ENCODE data around the gene ZAP70.

The ZAP70 gene

DNA sequence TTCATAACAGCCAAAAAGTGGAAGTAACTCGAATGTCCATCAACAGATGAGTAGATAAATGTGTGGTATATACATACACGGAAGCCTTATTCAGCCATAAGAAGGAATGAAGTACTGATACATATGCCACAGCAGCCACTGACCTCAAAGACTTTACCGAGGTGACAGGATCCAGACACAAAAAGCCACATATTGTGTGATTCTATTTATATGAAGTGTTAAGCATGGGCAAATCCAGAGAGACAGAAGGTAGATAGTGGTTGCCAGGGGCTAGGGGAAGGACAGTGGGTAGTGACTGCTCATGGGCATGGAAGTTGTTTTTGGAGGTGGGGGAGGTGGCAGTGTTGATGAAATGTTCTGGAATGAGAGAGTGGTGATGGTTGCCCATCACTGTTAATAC, 33.9 kb downstream of the ZAP70 start:
- Histone ChIP-seq H3K9ac (ENCODE audit: insufficient read length) (no peak overlapping the region), H3K4me3 (no peak overlapping the region), H3K27ac (no peak overlapping the region), H3K36me3 (ENCODE audit: insufficient read depth, low read length) (no peaks in the 10 kb centered on the region), H3K9me3 (ENCODE audit: low read depth, low read length) (no peaks in the 10 kb centered on the region)
- DNase-seq (ENCODE audit: low read depth, low spot score) = no peak
- no peak for TF ChIP-seq POLR2AphosphoS5 (IDR thresholded peaks at IDR 0.05; ENCODE audit: borderline replicate concordance, low read depth, low read length)
- no peak for TF ChIP-seq EZH2 (IDR thresholded peaks at IDR 0.05)
- no peak for TF ChIP-seq FOXP2 (optimal IDR thresholded peaks at IDR 0.05; ENCODE audit: control extremely low read depth, extremely low read length, insufficient read depth)

DNA sequence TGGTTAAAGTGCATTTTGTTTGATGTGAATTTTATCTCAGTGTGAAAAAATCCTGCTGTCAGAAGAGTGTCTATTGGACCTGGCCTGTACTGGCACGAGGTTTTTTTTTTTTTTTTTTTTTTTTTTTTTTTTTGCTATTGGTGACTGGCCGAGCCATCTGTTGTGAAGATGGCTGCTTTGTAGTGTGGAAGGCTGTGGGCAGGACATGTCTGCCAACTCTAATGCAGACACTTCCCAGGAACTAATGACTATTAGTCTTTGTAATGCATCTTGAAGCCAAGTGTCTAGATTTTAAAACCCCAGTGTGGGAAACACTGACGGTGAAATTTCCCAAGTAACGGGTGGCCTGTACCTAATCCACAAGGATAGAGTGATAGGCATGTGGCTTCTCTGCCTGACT, 34.3 kb downstream of the ZAP70 start:
- H3K4me3 ChIP-seq = no peak overlapping the region
- DNase-seq (ENCODE audit: low read depth, low spot score) = no peak
- TF ChIP-seq EZH2 (IDR thresholded peaks at IDR 0.05) (no peak), POLR2AphosphoS5 (IDR thresholded peaks at IDR 0.05; ENCODE audit: borderline replicate concordance, low read depth, low read length) (no peak), FOXP2 (optimal IDR thresholded peaks at IDR 0.05; ENCODE audit: control extremely low read depth, extremely low read length, insufficient read depth) (no peak)
- H3K9me3 ChIP-seq (ENCODE audit: low read depth, low read length) = no peaks in the 10 kb centered on the region
- no peak overlapping the region for H3K9ac ChIP-seq (ENCODE audit: insufficient read length)
- H3K27ac ChIP-seq = no peak overlapping the region
- H3K36me3 ChIP-seq (ENCODE audit: insufficient read depth, low read length) = no peaks in the 10 kb centered on the region

DNA sequence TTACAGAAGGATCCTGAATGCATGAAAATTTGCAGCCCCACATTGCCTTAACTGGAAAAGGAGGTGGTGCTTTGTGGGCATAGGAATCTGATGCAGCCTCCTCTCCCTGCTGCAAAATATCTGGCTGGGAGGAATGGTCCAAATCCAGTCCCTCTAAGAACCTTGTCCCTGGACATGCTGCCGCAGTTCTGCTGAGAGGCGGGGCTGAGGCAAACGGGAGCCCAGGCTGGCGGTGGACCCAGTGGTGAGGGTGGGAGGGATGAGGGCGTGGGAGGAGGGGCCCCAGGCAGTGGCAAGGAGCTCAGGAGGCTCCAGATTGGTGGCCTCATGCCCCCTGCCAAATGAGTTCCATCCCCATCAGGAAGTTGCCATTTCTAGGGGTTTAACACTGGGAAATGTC, 36.2 kb downstream of the ZAP70 start:
- Histone ChIP-seq H3K36me3 (ENCODE audit: insufficient read depth, low read length) (no peaks in the 10 kb centered on the region), H3K27ac (no peak overlapping the region), H3K9me3 (ENCODE audit: low read depth, low read length) (no peaks in the 10 kb centered on the region), H3K9ac (ENCODE audit: insufficient read length) (no peak overlapping the region), H3K4me3 (no peak overlapping the region)
- no peak for DNase-seq (ENCODE audit: low read depth, low spot score)
- TF ChIP-seq FOXP2 (optimal IDR thresholded peaks at IDR 0.05; ENCODE audit: control extremely low read depth, extremely low read length, insufficient read depth) (no peak), POLR2AphosphoS5 (IDR thresholded peaks at IDR 0.05; ENCODE audit: borderline replicate concordance, low read depth, low read length) (no peak), EZH2 (IDR thresholded peaks at IDR 0.05) (no peak)

DNA sequence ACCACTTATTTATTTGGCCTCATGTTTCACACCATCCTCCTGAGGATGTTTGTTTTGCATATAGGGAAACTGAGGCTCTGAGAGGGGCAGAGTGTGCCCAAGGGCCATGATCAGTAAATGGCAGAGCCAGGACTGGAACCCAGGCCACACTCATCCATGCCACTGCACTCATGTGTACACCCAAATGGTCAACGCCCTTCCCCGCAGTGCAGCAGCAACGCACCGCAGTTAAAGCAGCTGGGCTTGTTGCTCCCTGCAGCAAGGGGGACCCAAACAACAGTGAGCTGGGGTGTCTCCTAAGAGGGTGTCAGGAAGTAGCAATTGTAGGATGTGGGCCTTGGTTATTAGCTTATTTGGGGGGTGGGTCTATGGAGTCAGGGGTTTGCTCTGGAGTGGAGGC, 36.6 kb downstream of the ZAP70 start:
- no peak overlapping the region for H3K27ac ChIP-seq

DNA sequence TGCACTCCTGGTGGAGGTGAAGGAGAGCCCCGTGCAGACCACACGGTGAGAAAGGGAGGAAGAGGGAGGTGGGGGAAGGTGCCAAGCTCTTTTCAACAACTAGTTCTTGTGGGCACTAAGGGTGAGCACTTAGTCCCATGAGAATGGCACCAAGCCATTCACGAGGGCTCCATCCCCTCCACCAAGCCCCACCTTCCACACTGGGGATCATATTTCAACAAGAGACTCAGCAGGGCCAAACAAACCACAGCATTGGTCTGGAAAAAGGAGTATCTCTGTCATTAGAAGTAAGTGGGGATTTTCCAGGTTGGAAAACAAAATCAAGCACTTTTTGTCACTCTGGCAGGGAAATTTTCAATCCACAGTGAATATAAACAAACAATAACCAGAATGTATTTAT, 38.4 kb downstream of the ZAP70 start:
- no peak overlapping the region for H3K27ac ChIP-seq

More for the DNA sequence above, 36.6 kb downstream of the ZAP70 start:
- H3K4me3 ChIP-seq = no peak overlapping the region
- no peak overlapping the region for H3K9ac ChIP-seq (ENCODE audit: insufficient read length)
- TF ChIP-seq POLR2AphosphoS5 (IDR thresholded peaks at IDR 0.05; ENCODE audit: borderline replicate concordance, low read depth, low read length) (no peak), EZH2 (IDR thresholded peaks at IDR 0.05) (no peak), FOXP2 (optimal IDR thresholded peaks at IDR 0.05; ENCODE audit: control extremely low read depth, extremely low read length, insufficient read depth) (no peak)
- no peaks in the 10 kb centered on the region for H3K36me3 ChIP-seq (ENCODE audit: insufficient read depth, low read length)
- DNase-seq (ENCODE audit: low read depth, low spot score) = no peak
- no peaks in the 10 kb centered on the region for H3K9me3 ChIP-seq (ENCODE audit: low read depth, low read length)

DNA sequence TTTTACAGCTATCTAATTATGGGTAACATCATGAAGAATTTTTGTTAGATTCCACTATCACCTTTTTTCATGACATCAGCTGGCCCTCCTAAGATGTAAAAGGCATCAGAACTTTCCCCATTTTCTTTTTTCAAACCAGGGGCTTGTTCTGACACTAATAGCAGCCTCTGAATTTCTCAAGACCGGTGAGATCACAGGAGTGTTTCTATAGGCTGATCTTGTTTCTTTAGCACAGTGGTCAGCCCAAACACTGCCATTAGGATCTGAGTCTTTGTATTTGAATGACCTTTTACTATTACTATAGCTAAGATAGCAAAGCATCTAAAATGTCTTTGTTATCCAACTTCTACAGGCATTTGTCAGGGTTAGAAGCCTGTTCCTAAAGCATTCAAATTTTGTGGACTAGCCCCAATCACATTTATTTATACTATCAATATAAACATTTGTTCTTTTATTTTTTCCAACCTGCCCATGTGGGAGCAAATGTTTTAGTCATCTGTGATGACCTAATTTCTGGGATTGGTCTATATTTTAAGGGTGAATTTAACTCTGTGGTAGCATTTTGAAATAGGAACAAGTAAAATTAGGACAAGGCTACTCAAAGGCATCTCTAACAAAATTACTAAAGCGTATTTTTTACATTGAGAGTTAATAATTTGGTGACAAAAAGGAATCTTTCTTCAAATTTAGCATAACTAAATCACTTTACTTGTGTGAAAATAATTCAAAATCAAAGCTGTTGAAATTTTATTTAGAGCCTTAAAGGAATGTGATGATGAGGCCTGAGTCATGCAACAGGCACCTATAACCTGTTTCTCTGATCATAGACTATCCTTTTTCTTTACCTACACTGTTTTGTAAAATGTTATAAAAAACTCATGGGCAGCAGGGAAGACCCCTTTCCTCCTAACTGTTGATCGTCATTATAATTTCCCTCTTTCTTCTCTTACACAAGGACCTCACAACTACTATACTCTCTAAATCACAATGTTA, 39.3 kb downstream of the ZAP70 start:
- no peak overlapping the region for H3K27ac ChIP-seq
- H3K4me3 ChIP-seq = no peak overlapping the region
- H3K36me3 ChIP-seq (ENCODE audit: insufficient read depth, low read length) = no peaks in the 10 kb centered on the region
- no peaks in the 10 kb centered on the region for H3K9me3 ChIP-seq (ENCODE audit: low read depth, low read length)
- TF ChIP-seq FOXP2 (optimal IDR thresholded peaks at IDR 0.05; ENCODE audit: control extremely low read depth, extremely low read length, insufficient read depth) (no peak), POLR2AphosphoS5 (IDR thresholded peaks at IDR 0.05; ENCODE audit: borderline replicate concordance, low read depth, low read length) (no peak), EZH2 (IDR thresholded peaks at IDR 0.05) (no peak)
- DNase-seq (ENCODE audit: low read depth, low spot score) = no peak
- H3K9ac ChIP-seq (ENCODE audit: insufficient read length) = no peak overlapping the region

More for the DNA sequence above, 38.4 kb downstream of the ZAP70 start:
- no peak for DNase-seq (ENCODE audit: low read depth, low spot score)
- Histone ChIP-seq H3K4me3 (no peak overlapping the region), H3K36me3 (ENCODE audit: insufficient read depth, low read length) (no peaks in the 10 kb centered on the region), H3K9me3 (ENCODE audit: low read depth, low read length) (no peaks in the 10 kb centered on the region), H3K9ac (ENCODE audit: insufficient read length) (no peak overlapping the region)
- TF ChIP-seq POLR2AphosphoS5 (IDR thresholded peaks at IDR 0.05; ENCODE audit: borderline replicate concordance, low read depth, low read length) (no peak), EZH2 (IDR thresholded peaks at IDR 0.05) (no peak), FOXP2 (optimal IDR thresholded peaks at IDR 0.05; ENCODE audit: control extremely low read depth, extremely low read length, insufficient read depth) (no peak)

DNA sequence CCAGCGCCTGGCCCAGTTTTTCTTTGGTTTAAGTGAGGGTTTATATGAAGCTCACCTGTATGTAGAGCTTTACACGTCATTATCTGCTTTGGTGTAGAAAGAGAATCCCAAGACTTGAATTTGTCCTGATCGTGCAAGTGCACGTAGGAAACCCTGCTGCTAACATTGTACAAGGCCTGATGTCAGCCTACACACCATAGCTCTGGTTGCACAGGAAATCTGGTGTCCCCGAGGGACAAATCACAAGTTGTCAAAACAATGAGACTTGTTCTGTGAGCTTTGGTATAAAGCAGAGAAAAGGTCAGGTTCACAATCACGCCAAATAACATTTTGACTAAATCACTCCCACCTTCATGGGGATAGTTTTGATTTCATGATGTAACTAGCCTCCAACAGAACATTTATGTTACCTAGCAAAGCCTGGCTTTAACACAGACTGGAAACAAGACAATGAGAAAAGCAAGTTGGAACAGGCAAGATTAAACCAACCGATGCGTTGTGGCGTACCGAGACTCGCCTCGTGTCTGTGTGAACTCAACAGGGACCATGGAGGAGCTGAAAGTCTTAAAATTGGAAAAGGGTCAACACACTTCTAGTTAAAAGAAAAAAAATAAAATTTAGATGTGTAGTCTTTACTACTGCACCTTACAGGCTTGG, 41.4 kb downstream of the ZAP70 start:
- no peak overlapping the region for H3K9ac ChIP-seq (ENCODE audit: insufficient read length)
- TF ChIP-seq POLR2AphosphoS5 (IDR thresholded peaks at IDR 0.05; ENCODE audit: borderline replicate concordance, low read depth, low read length) = no peak
- TF ChIP-seq FOXP2 (optimal IDR thresholded peaks at IDR 0.05; ENCODE audit: control extremely low read depth, extremely low read length, insufficient read depth) = no peak
- TF ChIP-seq EZH2 (IDR thresholded peaks at IDR 0.05) = no peak
- DNase-seq (ENCODE audit: low read depth, low spot score) = no peak
- no peak overlapping the region for H3K27ac ChIP-seq
- no peaks in the 10 kb centered on the region for H3K9me3 ChIP-seq (ENCODE audit: low read depth, low read length)
- peaks cover 4% of the 10 kb centered on the region for H3K36me3 ChIP-seq (ENCODE audit: insufficient read depth, low read length)
- no peak overlapping the region for H3K4me3 ChIP-seq

DNA sequence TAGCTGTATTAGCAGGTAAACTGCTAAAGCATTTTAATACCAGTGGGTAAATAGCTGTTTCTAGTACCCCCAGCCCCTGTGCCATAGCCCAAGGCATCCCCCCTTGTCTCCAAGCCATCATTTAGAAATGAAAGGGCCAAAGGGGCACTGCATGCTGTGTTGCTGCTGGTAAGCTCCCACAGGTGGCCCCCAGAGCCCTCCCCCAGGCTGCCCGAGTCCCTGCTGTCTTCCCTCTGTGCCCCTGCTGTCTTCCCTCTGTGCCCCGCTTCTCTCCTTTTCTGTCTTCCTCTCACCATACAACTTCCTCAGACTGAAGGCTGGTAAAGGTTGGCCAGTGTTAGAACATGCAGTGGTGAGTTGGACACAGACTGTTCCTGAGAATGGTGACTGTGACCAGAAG, 42.1 kb downstream of the ZAP70 start:
- no peak overlapping the region for H3K9ac ChIP-seq (ENCODE audit: insufficient read length)

More for the DNA sequence above, 42.1 kb downstream of the ZAP70 start:
- Histone ChIP-seq H3K27ac (no peak overlapping the region), H3K4me3 (no peak overlapping the region), H3K36me3 (ENCODE audit: insufficient read depth, low read length) (peaks cover 4% of the 10 kb centered on the region), H3K9me3 (ENCODE audit: low read depth, low read length) (no peaks in the 10 kb centered on the region)
- TF ChIP-seq EZH2 (IDR thresholded peaks at IDR 0.05) = no peak
- TF ChIP-seq FOXP2 (optimal IDR thresholded peaks at IDR 0.05; ENCODE audit: control extremely low read depth, extremely low read length, insufficient read depth) = no peak
- TF ChIP-seq POLR2AphosphoS5 (IDR thresholded peaks at IDR 0.05; ENCODE audit: borderline replicate concordance, low read depth, low read length) = no peak
- DNase-seq (ENCODE audit: low read depth, low spot score) = no peak

Data from SK-N-MC (cell line).